Measurements from ENCODE around the gene RUSC1.

The RUSC1 gene

GRCh38 chr1:155294520-155295182 lies 26.0 kb upstream of the RUSC1 start:
- Histone ChIP-seq H3K4me3 (peak overlapping the region in 4 of 7 experiments; percentile 1 to 26 (median 10)), H3K27ac (no peak overlapping the region)

- H3K4me3 ChIP-seq: peak overlapping the region in 5 of 7 experiments; percentile 1 to 26 (median 6)
These were observed 25.3 kb upstream of the RUSC1 start for GRCh38 chr1:155295183-155295941.

GRCh38 chr1:155295942-155296267 lies 24.8 kb upstream of the RUSC1 start:
- H3K27ac ChIP-seq: no peak overlapping the region
- no peak overlapping the region for H3K4me3 ChIP-seq

More at GRCh38 chr1:155295183-155295941, 25.3 kb upstream of the RUSC1 start:
- peak overlapping the region in 1 of 21 experiments; percentile 3 for H3K27ac ChIP-seq

- Histone ChIP-seq H3K4me3 (no peak overlapping the region), H3K27ac (no peak overlapping the region)
These were observed 24.0 kb upstream of the RUSC1 start for GRCh38 chr1:155296661-155297060.

GRCh38 chr1:155297384-155297783 lies 23.3 kb upstream of the RUSC1 start:
- no peak overlapping the region for H3K27ac ChIP-seq

GRCh38 chr1:155300024-155300423 lies 20.7 kb upstream of the RUSC1 start:
- H3K27ac ChIP-seq: no peak overlapping the region
- no peak overlapping the region for H3K4me3 ChIP-seq

More at GRCh38 chr1:155297384-155297783, 23.3 kb upstream of the RUSC1 start:
- no peak overlapping the region for H3K4me3 ChIP-seq

GRCh38 chr1:155300553-155301329 lies 20.0 kb upstream of the RUSC1 start:
- Histone ChIP-seq H3K4me3 (no peak overlapping the region), H3K27ac (no peak overlapping the region)

- Histone ChIP-seq H3K27ac (no peak within 1 kb of the TSS), H3K4me3 (no peak within 1 kb of the TSS)
These were observed 19.3 kb upstream of the RUSC1 start, which contains the start of gene PKLR for GRCh38 chr1:155301342-155301841. Gene PKLR (minus strand): TSS chr1:155301438. CDS start chr1:155301395, 43 bp downstream.

GRCh38 chr1:155304558-155305063 lies 16.1 kb upstream of the RUSC1 start:
- no peak overlapping the region for H3K4me3 ChIP-seq
- no peak overlapping the region for H3K27ac ChIP-seq

- peak overlapping the region in 3 of 21 experiments; percentile 5 to 34 (median 20) for H3K27ac ChIP-seq
These were observed 14.8 kb upstream of the RUSC1 start for GRCh38 chr1:155305881-155306391.

GRCh38 chr1:155307247-155307740 lies 13.4 kb upstream of the RUSC1 start:
- Histone ChIP-seq H3K4me3 (no peak overlapping the region), H3K27ac (peak overlapping the region in 2 of 21 experiments; percentile 76 to 89)

More at GRCh38 chr1:155305881-155306391, 14.8 kb upstream of the RUSC1 start:
- H3K4me3 ChIP-seq: no peak overlapping the region

- peak within 1 kb of the TSS; percentile 35 to 95 (median 91) for H3K27ac ChIP-seq
- peak within 1 kb of the TSS; percentile 53 to 86 (median 73) for H3K4me3 ChIP-seq
These were observed 11.9 kb upstream of the RUSC1 start, which contains the start of gene FDPS for GRCh38 chr1:155308493-155309422. Gene FDPS (plus strand): TSS chr1:155308866. CDS start chr1:155309790, 924 bp downstream.

- Histone ChIP-seq H3K4me3 (peak overlapping the region; percentile 53 to 86 (median 73)), H3K27ac (peak overlapping the region in 20 of 21 experiments; percentile 75 to 95 (median 91))
These were observed 11.2 kb upstream of the RUSC1 start for GRCh38 chr1:155309423-155310021.

- no peak overlapping the region for H3K4me3 ChIP-seq
- H3K27ac ChIP-seq: peak overlapping the region in 5 of 21 experiments; percentile 13 to 48 (median 35)
These were observed 7.4 kb upstream of the RUSC1 start for GRCh38 chr1:155313261-155313660.

- Histone ChIP-seq H3K4me3 (no peak overlapping the region), H3K27ac (no peak overlapping the region)
These were observed 3.8 kb upstream of the RUSC1 start for GRCh38 chr1:155316922-155317321.

GRCh38 chr1:155318082-155318481 lies 2.6 kb upstream of the RUSC1 start:
- no peak overlapping the region for H3K4me3 ChIP-seq

GRCh38 chr1:155319536-155319935 lies 1.2 kb upstream of the RUSC1 start:
- no peak overlapping the region for H3K4me3 ChIP-seq
- H3K27ac ChIP-seq: no peak overlapping the region

More at GRCh38 chr1:155318082-155318481, 2.6 kb upstream of the RUSC1 start:
- no peak overlapping the region for H3K27ac ChIP-seq

GRCh38 chr1:155320252-155320651 lies 442 bp upstream of the RUSC1 start:
- Histone ChIP-seq H3K27ac (peak overlapping the region in 13 of 21 experiments; percentile 0 to 97 (median 42)), H3K4me3 (peak overlapping the region; percentile 25 to 91 (median 32))

All from skin epidermis (tissue), 12 donors.